Common myeloid progenitor, CD34-positive (primary cell): ENCODE results near the gene B3GALT6.

Source experiments
- CTCF ChIA-PET: fragments of 350-600 bp; sonication (Branson Sonifier 250); formaldehyde crosslinking; loops from one replicate; lab custom pipeline; 2021; ENCODE audit warnings: antibody characterized with exemption; lab: Charles Lee
- POLR2A ChIA-PET: fragments of 350-600 bp; sonication (Branson Sonifier 250); formaldehyde crosslinking; loops from one replicate; lab custom pipeline; 2021; ENCODE audit warnings: antibody characterized with exemption; lab: Charles Lee
- DNase-seq, 3 donors: peaks; one replicate each; pipeline versions ENCODE4 v3.0.0 to v3.0.0-alpha.2; 2013
- H3K27ac ChIP-seq, 2 experiments: 1 replicate in 1 of 2; 2 replicates in 1 of 2; pipeline ENCODE4 v1.7.0; 2013; ENCODE audit warnings: inconsistent platforms in 2 of 2, low read length in 2 of 2, mild to moderate bottlenecking in 2 of 2, low read depth in 1 of 2, moderate library complexity in 1 of 2; ENCODE audit not compliant: severe bottlenecking in 2 of 2, insufficient read depth in 1 of 2, poor library complexity in 1 of 2
- H3K27me3 ChIP-seq, 5 experiments: replicated peaks in 2 of 5; 1 replicate in 3 of 5; 2 replicates in 2 of 5; pipeline versions ENCODE4 v1.6.1 to v1.7.0; 2013; ENCODE audit warnings: low read length in 4 of 5, mild to moderate bottlenecking in 2 of 5, moderate library complexity in 2 of 5, inconsistent platforms in 1 of 5; ENCODE audit not compliant: insufficient read depth in 5 of 5, control insufficient read depth in 4 of 5
- H3K36me3 ChIP-seq, 4 experiments: 1 replicate in 2 of 4; 2 replicates in 2 of 4; pipeline versions ENCODE4 v1.6.1 to v1.7.0; 2013; ENCODE audit warnings: low read length in 3 of 4, control low read depth in 1 of 4, mild to moderate bottlenecking in 1 of 4; ENCODE audit not compliant: control insufficient read depth in 4 of 4, insufficient read depth in 4 of 4
- H3K4me1 ChIP-seq, 4 experiments: 1 replicate in 3 of 4; 2 replicates in 1 of 4; pipeline versions ENCODE4 v1.6.1 to v1.7.1; 2013; ENCODE audit warnings: low read length in 3 of 4, mild to moderate bottlenecking in 3 of 4, control low read depth in 1 of 4, inconsistent platforms in 1 of 4, moderate library complexity in 1 of 4; ENCODE audit not compliant: control insufficient read depth in 4 of 4, insufficient read depth in 4 of 4; ENCODE audit errors: control extremely low read depth in 1 of 4
- H3K4me3 ChIP-seq, 7 experiments: 1 replicate in 4 of 7; 2 replicates in 3 of 7; pipeline versions ENCODE4 v1.5.1 to v1.7.0; 2013; ENCODE audit warnings: mild to moderate bottlenecking in 7 of 7, low read length in 6 of 7, moderate library complexity in 6 of 7, inconsistent platforms in 2 of 7, low read depth in 2 of 7, control low read depth in 1 of 7; ENCODE audit not compliant: insufficient read depth in 4 of 7, control insufficient read depth in 1 of 7; ENCODE audit errors: extremely low read depth in 1 of 7
- H3K9me3 ChIP-seq, 5 experiments: 1 replicate in 4 of 5; 2 replicates in 1 of 5; pipeline versions ENCODE4 v1.6.1 to v1.7.1; 2013; ENCODE audit warnings: low read length in 4 of 5, mild to moderate bottlenecking in 2 of 5, inconsistent platforms in 1 of 5, low read depth in 1 of 5, moderate library complexity in 1 of 5; ENCODE audit not compliant: control insufficient read depth in 4 of 5, insufficient read depth in 2 of 5; ENCODE audit errors: control extremely low read depth in 1 of 5
- WGBS: methylation state at CpG from one replicate; pipeline ENCODE4 v1.1.5; 2013; ENCODE audit not compliant: insufficient coverage; 5-methylcytosine and 5-hydroxymethylcytosine counted together

B3GALT6 gene

GRCh38 chr1:1206966-1207531, 25.0 kb upstream of the B3GALT6 start:
- Histone ChIP-seq H3K36me3 (peaks cover 0 to 7% (median 0%) of the 10 kb centered on the region in 4 experiments), H3K4me3 (peak overlapping the region in 4 of 7 experiments; percentile 49 to 70 (median 59)), H3K27me3 (peaks cover 0 to 21% (median 3%) of the 10 kb centered on the region in 5 experiments), H3K9me3 (no peaks in the 10 kb centered on the region), H3K27ac (no peak overlapping the region), H3K4me1 (peaks cover 0 to 85% (median 63%) of the 10 kb centered on the region in 4 experiments)
- CTCF ChIA-PET, result interaction anchor here (0.6 to 2.3 kb wide), 5 partner anchors 13 to 84 kb away, joined by 3 to 6 read pairs (median 5); partner anchors contain the start of gene TTLL10
- DNase-seq, result no peak
- POLR2A ChIA-PET, result no interaction called here
- WGBS, result 39% methylated on average over 8 of the region's 19 CpGs

- 64% methylated on average over 6 of the region's 11 CpGs for WGBS
- ChIA-PET CTCF (interaction anchor here (0.9 to 2.3 kb wide), 5 partner anchors 21 to 85 kb away, joined by 3 to 6 read pairs (median 4); partner anchors contain the start of gene TTLL10), POLR2A (no interaction called here)
- H3K27me3 ChIP-seq, result peaks cover 0 to 21% (median 3%) of the 10 kb centered on the region in 5 experiments
- peaks cover 0 to 7% (median 0%) of the 10 kb centered on the region in 4 experiments for H3K36me3 ChIP-seq
- no peaks in the 10 kb centered on the region for H3K9me3 ChIP-seq
- no peak for DNase-seq
- peaks cover 0 to 89% (median 67%) of the 10 kb centered on the region in 4 experiments for H3K4me1 ChIP-seq
- H3K4me3 ChIP-seq, result no peak overlapping the region
- H3K27ac ChIP-seq, result no peak overlapping the region
These were observed 24.5 kb upstream of the B3GALT6 start for GRCh38 chr1:1207571-1207892.

- 13% methylated on average over 32 of the region's 38 CpGs for WGBS
- peak; percentile 61 to 91 (median 90) for DNase-seq
- H3K4me3 ChIP-seq, result peak overlapping the region in 4 of 7 experiments; percentile 21 to 55 (median 30)
These were observed 23.2 kb upstream of the B3GALT6 start for GRCh38 chr1:1208713-1209433.

GRCh38 chr1:1210726-1211540, 21.1 kb upstream of the B3GALT6 start:
- H3K27ac ChIP-seq, result no peak overlapping the region
- DNase-seq, result no peak
- H3K9me3 ChIP-seq, result no peaks in the 10 kb centered on the region
- POLR2A ChIA-PET, result interaction anchor here (0.7 kb wide), 1 partner anchor 205 kb away, joined by 4 read pairs; no protein-coding TSS in a partner anchor
- H3K36me3 ChIP-seq, result peaks cover 1 to 7% (median 2%) of the 10 kb centered on the region in 4 experiments
- peaks cover 0 to 93% (median 84%) of the 10 kb centered on the region in 4 experiments for H3K4me1 ChIP-seq
- no peak overlapping the region for H3K4me3 ChIP-seq
- H3K27me3 ChIP-seq, result peaks cover 0 to 14% (median 3%) of the 10 kb centered on the region in 5 experiments
- 96% methylated on average over 22 of the region's 31 CpGs for WGBS
- CTCF ChIA-PET, result interaction anchor here (1.6 kb wide), 1 partner anchor 88 kb away, joined by 5 read pairs; no protein-coding TSS in a partner anchor

More at GRCh38 chr1:1208713-1209433, 23.2 kb upstream of the B3GALT6 start:
- ChIA-PET CTCF (interaction anchor here (0.9 to 1.7 kb wide), 4 partner anchors 13 to 86 kb away, joined by 3 to 5 read pairs (median 3); no protein-coding TSS in a partner anchor), POLR2A (interaction anchor here (0.7 kb wide), 1 partner anchor 25 kb away, joined by 3 read pairs; no protein-coding TSS in a partner anchor)
- Histone ChIP-seq H3K9me3 (no peaks in the 10 kb centered on the region), H3K27ac (no peak overlapping the region), H3K4me1 (peaks cover 0 to 95% (median 80%) of the 10 kb centered on the region in 4 experiments), H3K27me3 (peaks cover 0 to 21% (median 3%) of the 10 kb centered on the region in 5 experiments), H3K36me3 (peaks cover 0 to 3% (median 0%) of the 10 kb centered on the region in 4 experiments)

GRCh38 chr1:1211541-1212441, 20.2 kb upstream of the B3GALT6 start:
- ChIA-PET CTCF (interaction anchor here (0.7 to 1.3 kb wide), 2 partner anchors 39 to 88 kb away, joined by 3 to 4 read pairs; no protein-coding TSS in a partner anchor), POLR2A (interaction anchor here (1.4 kb wide), 1 partner anchor 21 kb away, joined by 5 read pairs; the partner anchor contains the start of genes B3GALT6 and SDF4)
- Histone ChIP-seq H3K9me3 (no peaks in the 10 kb centered on the region), H3K27me3 (peaks cover 0 to 6% (median 2%) of the 10 kb centered on the region in 5 experiments), H3K4me1 (peaks cover 0 to 84% (median 76%) of the 10 kb centered on the region in 4 experiments), H3K27ac (no peak overlapping the region), H3K4me3 (peak overlapping the region in 2 of 7 experiments; percentile 16 to 56), H3K36me3 (peaks cover 2 to 16% (median 6%) of the 10 kb centered on the region in 4 experiments)
- 90% methylated on average over 17 of the region's 28 CpGs for WGBS
- no peak for DNase-seq
